ENCODE results near the gene CREB3L2. TPM values are rescaled to one million over a fixed set of nuclear protein-coding genes. Genes with fewer than 3 reads are reported as not detected.

The CREB3L2 gene
- total and polyA plus RNA-seq, 2 of the 13 experiments (the other 11 are each of a cell fraction or from before 2014, with no cell fraction given): 22.1 to 41.1 TPM

DNA sequence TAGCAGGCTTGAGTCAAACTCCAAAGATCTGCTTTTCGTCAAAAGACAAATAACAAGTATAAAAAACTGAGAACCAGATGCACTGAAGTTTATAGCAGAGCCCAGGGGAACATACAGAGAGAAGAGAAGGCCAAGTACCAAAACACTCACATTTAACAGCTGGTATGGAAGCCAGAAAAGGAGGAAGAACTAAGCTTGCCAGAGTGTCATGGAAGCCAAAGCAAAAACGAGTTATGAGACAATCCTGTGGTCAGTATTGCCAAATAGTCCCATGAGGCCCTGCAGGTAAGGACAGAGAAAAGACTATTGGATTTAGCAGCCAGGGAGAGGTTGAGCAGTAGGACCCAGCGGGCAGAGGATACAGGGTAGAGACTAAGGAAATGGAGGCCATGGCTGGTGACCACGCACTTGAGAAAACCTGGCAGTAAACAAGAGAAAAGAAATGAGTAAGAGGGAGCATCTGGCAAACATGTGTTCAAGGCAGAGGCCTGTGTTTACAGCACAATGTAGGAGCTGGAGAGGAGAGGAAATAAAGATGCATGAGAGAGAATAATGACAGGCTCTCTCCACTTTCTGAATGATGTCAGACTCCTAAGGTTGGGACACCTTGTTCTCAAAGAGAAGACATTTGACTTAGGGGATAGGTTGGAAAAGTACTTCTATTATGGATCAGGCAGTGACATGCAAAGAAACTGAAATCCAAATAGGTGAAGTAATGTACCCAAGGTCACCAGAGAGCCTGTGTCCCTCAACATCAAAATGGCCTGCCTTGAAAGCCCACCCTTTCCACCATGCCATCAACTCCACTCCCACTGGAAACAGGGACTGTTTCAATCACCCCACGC, 9.1 kb downstream of the CREB3L2 start (continued):
- no peak for TF ChIP-seq ZNF577 (CRISPR knock-in tag; IDR thresholded peaks at IDR 0.05; ENCODE audit: borderline replicate concordance, low read depth)
- no peak for TF ChIP-seq ZNF124 (CRISPR knock-in tag; IDR thresholded peaks at IDR 0.05)
- TF ChIP-seq SRY (CRISPR knock-in tag; IDR thresholded peaks at IDR 0.05): no peak
- no peak for TF ChIP-seq HOXD1 (CRISPR knock-in tag; IDR thresholded peaks at IDR 0.05)
- no peak for TF ChIP-seq MYNN (CRISPR knock-in tag; IDR thresholded peaks at IDR 0.05; ENCODE audit: low read depth)
- TF ChIP-seq ZNF776 (CRISPR knock-in tag; IDR thresholded peaks at IDR 0.05): no peak
- TF ChIP-seq NAIF1 (CRISPR knock-in tag; IDR thresholded peaks at IDR 0.05; ENCODE audit: borderline replicate concordance): no peak
- no peak for TF ChIP-seq SP1 (IDR thresholded peaks at IDR 0.05)
- peak; percentile 41; the same call in 1 of the 2 replicates for TF ChIP-seq SP1 (CRISPR knock-in tag; IDR thresholded peaks at IDR 0.05)
- TF ChIP-seq ATF7-NPFF (CRISPR knock-in tag; IDR thresholded peaks at IDR 0.05; ENCODE audit: low read depth): no peak
- TF ChIP-seq CBFB (CRISPR knock-in tag; IDR thresholded peaks at IDR 0.05): peak; percentile 91
- no peak for TF ChIP-seq HHEX (CRISPR knock-in tag; IDR thresholded peaks at IDR 0.05)
- TF ChIP-seq ESRRA (CRISPR knock-in tag; IDR thresholded peaks at IDR 0.05; ENCODE audit: low read depth): 0 out of 2 replicates have a peak, but pooled peaks have one; percentile 9
- TF ChIP-seq ZFP62 (CRISPR knock-in tag; IDR thresholded peaks at IDR 0.05): no peak
- no peak for TF ChIP-seq SUZ12 (IDR thresholded peaks at IDR 0.05; ENCODE audit: low read depth, low read length)
- TF ChIP-seq, protein P1, sequence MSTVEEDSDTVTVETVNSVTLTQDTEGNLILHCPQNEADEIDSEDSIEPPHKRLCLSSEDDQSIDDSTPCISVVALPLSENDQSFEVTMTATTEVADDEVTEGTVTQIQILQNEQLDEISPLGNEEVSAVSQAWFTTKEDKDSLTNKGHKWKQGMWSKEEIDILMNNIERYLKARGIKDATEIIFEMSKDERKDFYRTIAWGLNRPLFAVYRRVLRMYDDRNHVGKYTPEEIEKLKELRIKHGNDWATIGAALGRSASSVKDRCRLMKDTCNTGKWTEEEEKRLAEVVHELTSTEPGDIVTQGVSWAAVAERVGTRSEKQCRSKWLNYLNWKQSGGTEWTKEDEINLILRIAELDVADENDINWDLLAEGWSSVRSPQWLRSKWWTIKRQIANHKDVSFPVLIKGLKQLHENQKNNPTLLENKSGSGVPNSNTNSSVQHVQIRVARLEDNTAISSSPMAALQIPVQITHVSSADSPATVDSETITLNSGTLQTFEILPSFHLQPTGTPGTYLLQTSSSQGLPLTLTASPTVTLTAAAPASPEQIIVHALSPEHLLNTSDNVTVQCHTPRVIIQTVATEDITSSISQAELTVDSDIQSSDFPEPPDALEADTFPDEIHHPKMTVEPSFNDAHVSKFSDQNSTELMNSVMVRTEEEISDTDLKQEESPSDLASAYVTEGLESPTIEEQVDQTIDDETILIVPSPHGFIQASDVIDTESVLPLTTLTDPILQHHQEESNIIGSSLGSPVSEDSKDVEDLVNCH (CRISPR knock-in tag; IDR thresholded peaks at IDR 0.05): no peak
- no peak for TF ChIP-seq ZNF703 (CRISPR knock-in tag; IDR thresholded peaks at IDR 0.05; ENCODE audit: borderline replicate concordance)
- TF ChIP-seq, protein P2, sequence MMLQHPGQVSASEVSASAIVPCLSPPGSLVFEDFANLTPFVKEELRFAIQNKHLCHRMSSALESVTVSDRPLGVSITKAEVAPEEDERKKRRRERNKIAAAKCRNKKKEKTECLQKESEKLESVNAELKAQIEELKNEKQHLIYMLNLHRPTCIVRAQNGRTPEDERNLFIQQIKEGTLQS (CRISPR knock-in tag; IDR thresholded peaks at IDR 0.05): no peak
- TF ChIP-seq, protein P3, sequence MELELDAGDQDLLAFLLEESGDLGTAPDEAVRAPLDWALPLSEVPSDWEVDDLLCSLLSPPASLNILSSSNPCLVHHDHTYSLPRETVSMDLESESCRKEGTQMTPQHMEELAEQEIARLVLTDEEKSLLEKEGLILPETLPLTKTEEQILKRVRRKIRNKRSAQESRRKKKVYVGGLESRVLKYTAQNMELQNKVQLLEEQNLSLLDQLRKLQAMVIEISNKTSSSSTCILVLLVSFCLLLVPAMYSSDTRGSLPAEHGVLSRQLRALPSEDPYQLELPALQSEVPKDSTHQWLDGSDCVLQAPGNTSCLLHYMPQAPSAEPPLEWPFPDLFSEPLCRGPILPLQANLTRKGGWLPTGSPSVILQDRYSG (CRISPR knock-in tag; IDR thresholded peaks at IDR 0.05): no peak
- no peak for TF ChIP-seq ZNF326 (CRISPR knock-in tag; IDR thresholded peaks at IDR 0.05; ENCODE audit: borderline replicate concordance)
- TF ChIP-seq SIN3A (IDR thresholded peaks at IDR 0.05; ENCODE audit: borderline replicate concordance, low read depth, low read length): no peak
- TF ChIP-seq, protein P4, sequence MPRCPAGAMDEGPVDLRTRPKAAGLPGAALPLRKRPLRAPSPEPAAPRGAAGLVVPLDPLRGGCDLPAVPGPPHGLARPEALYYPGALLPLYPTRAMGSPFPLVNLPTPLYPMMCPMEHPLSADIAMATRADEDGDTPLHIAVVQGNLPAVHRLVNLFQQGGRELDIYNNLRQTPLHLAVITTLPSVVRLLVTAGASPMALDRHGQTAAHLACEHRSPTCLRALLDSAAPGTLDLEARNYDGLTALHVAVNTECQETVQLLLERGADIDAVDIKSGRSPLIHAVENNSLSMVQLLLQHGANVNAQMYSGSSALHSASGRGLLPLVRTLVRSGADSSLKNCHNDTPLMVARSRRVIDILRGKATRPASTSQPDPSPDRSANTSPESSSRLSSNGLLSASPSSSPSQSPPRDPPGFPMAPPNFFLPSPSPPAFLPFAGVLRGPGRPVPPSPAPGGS (CRISPR knock-in tag; IDR thresholded peaks at IDR 0.05): no peak
- no peak for TF ChIP-seq ETV6 (CRISPR knock-in tag; conservative IDR thresholded peaks at IDR 0.05)
- no peak for TF ChIP-seq ZNF782 (CRISPR knock-in tag; IDR thresholded peaks at IDR 0.05; ENCODE audit: borderline replicate concordance)
- no peak for TF ChIP-seq ZNF451 (CRISPR knock-in tag; IDR thresholded peaks at IDR 0.05)
- no peak for TF ChIP-seq ZNF878 (CRISPR knock-in tag; IDR thresholded peaks at IDR 0.05)
- no peak for TF ChIP-seq NR2F2 (IDR thresholded peaks at IDR 0.05; ENCODE audit: borderline replicate concordance, low read depth)
- no peak for TF ChIP-seq ZNF660 (CRISPR knock-in tag; IDR thresholded peaks at IDR 0.05; ENCODE audit: borderline replicate concordance, low read depth)
